HG03378 (cell line): ENCODE measurements around the gene GH2.
"Not testable (repeated sequence)": the region's sequence is repeated elsewhere in the genome, so short reads cannot be mapped to it uniquely, and the experiment has no call there.

Experiments used
- ATAC-seq: cut with Tn5 transposase; IDR thresholded peaks from one replicate; pipeline ENCODE4 v1.9.1; 2021; ENCODE audit warnings: mild to moderate bottlenecking, moderate library complexity; ENCODE audit not compliant: unreplicated experiment

GH2 gene

GRCh38 chr17:63874693-63875092 lies 7.1 kb downstream of the GH2 start:
- ATAC-seq: not testable (repeated sequence)

- ATAC-seq: not testable (repeated sequence)
Measured at GRCh38 chr17:63874061-63874626, 7.6 kb downstream of the GH2 start.

- not testable (repeated sequence) for ATAC-seq
Measured at GRCh38 chr17:63873577-63873976, 8.2 kb downstream of the GH2 start, which contains the start of gene CSH2. CSH2 (minus strand) TSS chr17:63873677; CDS start chr17:63873614, 63 bp downstream.

GRCh38 chr17:63871646-63872365 lies 9.9 kb downstream of the GH2 start:
- ATAC-seq: not testable (repeated sequence)

GRCh38 chr17:63870292-63870665 lies 11.5 kb downstream of the GH2 start:
- ATAC-seq: not testable (repeated sequence)

GRCh38 chr17:63869491-63870291 lies 12.1 kb downstream of the GH2 start:
- not testable (repeated sequence) for ATAC-seq

GRCh38 chr17:63866625-63867024 lies 15.1 kb downstream of the GH2 start:
- ATAC-seq: not testable (repeated sequence)

- no peak for ATAC-seq
Measured at GRCh38 chr17:63859257-63859656, 22.5 kb downstream of the GH2 start.

- not testable (repeated sequence) for ATAC-seq
Measured at GRCh38 chr17:63856425-63856824, 25.3 kb downstream of the GH2 start.

- ATAC-seq: no peak
Measured at GRCh38 chr17:63855185-63855584, 26.6 kb downstream of the GH2 start.

- no peak for ATAC-seq
Measured at GRCh38 chr17:63854709-63855108, 27.0 kb downstream of the GH2 start.

- ATAC-seq: no peak
Measured at GRCh38 chr17:63853260-63853659, 28.5 kb downstream of the GH2 start.

GRCh38 chr17:63850401-63850800 lies 31.3 kb downstream of the GH2 start:
- ATAC-seq: no peak

- ATAC-seq: peak; percentile 67
Measured at GRCh38 chr17:63848834-63849689, 32.7 kb downstream of the GH2 start.

- ATAC-seq: no peak
Measured at GRCh38 chr17:63847525-63848249, 34.1 kb downstream of the GH2 start.

- no peak for ATAC-seq
Measured at GRCh38 chr17:63845509-63845908, 36.2 kb downstream of the GH2 start.

- no peak for ATAC-seq
Measured at GRCh38 chr17:63843910-63844677, 37.6 kb downstream of the GH2 start.

- ATAC-seq: not testable (repeated sequence)
Measured at GRCh38 chr17:63843387-63843888, 38.3 kb downstream of the GH2 start.
